OCI-LY3 (cell line): Measurements from ENCODE around the gene HAUS1.

ENCODE experiments used
- H2AFZ ChIP-seq: fragments of 200-600, 300-600 bp; shearing (Covaris generic); 2 replicates; pipeline ENCODE4 v1.6.0; 2014; ENCODE audit warnings: antibody characterized with exemption, low read depth, low read length
- H3K27ac ChIP-seq: fragments of 200-600, 300-600 bp; sonication (generic); 2 replicates; pipeline ENCODE4 v1.5.1; 2014; ENCODE audit warnings: mild to moderate bottlenecking, low read length, moderate library complexity, mixed read lengths
- H3K27me3 ChIP-seq: fragments of 200-600, 300-600 bp; sonication (generic); 2 replicates; pipeline ENCODE4 v1.6.1; 2014; ENCODE audit warnings: low read depth, low read length, mixed read lengths
- H3K36me3 ChIP-seq: fragments of 200-600, 300-600 bp; sonication (generic); replicated peaks from 2 replicates; pipeline ENCODE3; 2014; ENCODE audit warnings: low read depth, low read length, mixed read lengths
- H3K4me1 ChIP-seq: fragments of 300-600, 200-600 bp; sonication (generic); 2 replicates; pipeline ENCODE4 v1.6.1; 2014; ENCODE audit warnings: low read length, mixed read lengths
- H3K4me2 ChIP-seq: fragments of 200-600, 300-600 bp; sonication (generic); 2 replicates; pipeline ENCODE4 v1.6.1; 2014; ENCODE audit warnings: low read length, mixed read lengths
- H3K4me3 ChIP-seq: fragments of 300-600, 200-600 bp; sonication (generic); 2 replicates; pipeline ENCODE4 v1.5.1; 2014; ENCODE audit warnings: antibody characterized with exemption, mild to moderate bottlenecking, low read length, moderate library complexity
- H3K79me2 ChIP-seq: fragments of 300-600, 200-600 bp; shearing (Covaris generic); 2 replicates; pipeline ENCODE4 v1.6.1; 2014; ENCODE audit warnings: mild to moderate bottlenecking, low read length, mixed read lengths
- H3K9ac ChIP-seq: fragments of 300-600, 200-600 bp; shearing (Covaris generic); 2 replicates; pipeline ENCODE4 v1.6.0; 2014; ENCODE audit warnings: mild to moderate bottlenecking, low read length, moderate library complexity
- H3K9me3 ChIP-seq: fragments of 200-600, 300-600 bp; shearing (Covaris generic); 2 replicates; pipeline ENCODE4 v1.6.1; 2014; ENCODE audit warnings: low read length, mixed read lengths; ENCODE audit not compliant: insufficient read depth
- H4K20me1 ChIP-seq: fragments of 200-600, 300-600 bp; sonication (generic); 2 replicates; pipeline ENCODE4 v1.6.1; 2016; ENCODE audit warnings: low read length, mixed read lengths; ENCODE audit not compliant: insufficient read depth
- EZH2phosphoT487 ChIP-seq: fragments of 200-600 bp; shearing (Covaris generic); IDR thresholded peaks from 2 replicates; pipeline ENCODE4 v1.6.1; 2018; ENCODE audit warnings: antibody characterized with exemption, mixed run types, low read depth
- TF ChIP-seq, protein P1 (sequence below): fragments of 200-600, 300-600 bp; sonication (generic); IDR thresholded peaks from 2 replicates; pipeline ENCODE4 v1.5.1; 2014; ENCODE audit warnings: antibody characterized with exemption, low read length, low read depth

HAUS1 gene

DNA sequence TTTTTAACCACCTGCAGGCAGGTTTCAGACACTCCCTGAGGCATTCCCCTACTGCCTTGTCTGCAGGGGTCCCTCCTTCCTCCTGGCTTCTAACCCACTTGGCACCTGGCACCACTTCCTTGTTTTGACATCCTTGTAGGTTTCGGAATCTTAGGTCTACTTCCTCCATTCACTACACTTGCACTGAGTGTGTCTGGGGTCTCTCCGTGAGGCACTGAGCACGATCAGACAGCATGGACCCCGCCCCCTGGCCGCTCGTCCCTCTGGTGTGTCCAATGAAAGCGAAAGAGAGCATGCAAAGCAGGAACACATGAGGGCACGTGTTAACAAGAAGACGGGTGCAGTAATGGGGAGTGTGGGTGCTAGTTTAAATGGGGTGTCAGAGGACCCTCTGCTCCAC is 63.8 kb downstream of the HAUS1 start:
- peak overlapping the region; percentile 60 for H3K4me3 ChIP-seq

DNA sequence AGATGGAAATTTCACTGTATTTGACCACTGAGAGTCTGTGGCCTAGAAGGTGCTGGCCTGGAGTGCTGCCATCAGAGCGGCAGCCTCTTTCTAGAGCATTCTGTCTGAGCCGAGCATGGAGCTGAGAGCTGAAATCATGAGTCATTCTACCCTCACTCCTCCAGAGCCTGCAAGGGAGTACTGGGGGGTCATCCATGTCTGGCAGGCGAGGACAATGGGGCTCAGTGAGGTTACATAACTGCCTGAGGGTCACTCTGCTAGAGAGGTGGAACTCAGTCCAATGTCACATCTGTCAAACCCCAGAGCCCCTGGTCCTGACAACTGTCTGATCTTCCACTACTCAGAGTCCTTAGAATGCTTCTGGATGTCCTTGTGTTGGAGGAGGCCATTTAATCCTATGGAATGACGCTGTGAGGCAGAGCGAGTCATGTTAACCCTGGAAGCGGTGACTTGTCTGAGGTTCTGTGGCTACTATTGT is 65.3 kb downstream of the HAUS1 start:
- peak overlapping the region; percentile 34 for H2AFZ ChIP-seq

More for the DNA sequence above, 63.8 kb downstream of the HAUS1 start:
- no peaks in the 10 kb centered on the region for H3K27me3 ChIP-seq
- H4K20me1 ChIP-seq: no peaks in the 10 kb centered on the region
- H3K36me3 ChIP-seq: peaks cover 12% of the 10 kb centered on the region
- peaks cover 10% of the 10 kb centered on the region; the same call in 1 of the 2 replicates for H3K79me2 ChIP-seq
- H3K9ac ChIP-seq: peak overlapping the region; percentile 69
- TF ChIP-seq, protein P1, sequence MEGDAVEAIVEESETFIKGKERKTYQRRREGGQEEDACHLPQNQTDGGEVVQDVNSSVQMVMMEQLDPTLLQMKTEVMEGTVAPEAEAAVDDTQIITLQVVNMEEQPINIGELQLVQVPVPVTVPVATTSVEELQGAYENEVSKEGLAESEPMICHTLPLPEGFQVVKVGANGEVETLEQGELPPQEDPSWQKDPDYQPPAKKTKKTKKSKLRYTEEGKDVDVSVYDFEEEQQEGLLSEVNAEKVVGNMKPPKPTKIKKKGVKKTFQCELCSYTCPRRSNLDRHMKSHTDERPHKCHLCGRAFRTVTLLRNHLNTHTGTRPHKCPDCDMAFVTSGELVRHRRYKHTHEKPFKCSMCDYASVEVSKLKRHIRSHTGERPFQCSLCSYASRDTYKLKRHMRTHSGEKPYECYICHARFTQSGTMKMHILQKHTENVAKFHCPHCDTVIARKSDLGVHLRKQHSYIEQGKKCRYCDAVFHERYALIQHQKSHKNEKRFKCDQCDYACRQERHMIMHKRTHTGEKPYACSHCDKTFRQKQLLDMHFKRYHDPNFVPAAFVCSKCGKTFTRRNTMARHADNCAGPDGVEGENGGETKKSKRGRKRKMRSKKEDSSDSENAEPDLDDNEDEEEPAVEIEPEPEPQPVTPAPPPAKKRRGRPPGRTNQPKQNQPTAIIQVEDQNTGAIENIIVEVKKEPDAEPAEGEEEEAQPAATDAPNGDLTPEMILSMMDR: no peak; the same call in 1 of the 2 replicates
- TF ChIP-seq EZH2phosphoT487: no peak
- no peaks in the 10 kb centered on the region for H3K9me3 ChIP-seq
- peak overlapping the region; percentile 86 for H3K27ac ChIP-seq
- H3K4me1 ChIP-seq: peaks cover 62% of the 10 kb centered on the region
- H3K4me2 ChIP-seq: peak overlapping the region; percentile 74
- H2AFZ ChIP-seq: no peak overlapping the region

DNA sequence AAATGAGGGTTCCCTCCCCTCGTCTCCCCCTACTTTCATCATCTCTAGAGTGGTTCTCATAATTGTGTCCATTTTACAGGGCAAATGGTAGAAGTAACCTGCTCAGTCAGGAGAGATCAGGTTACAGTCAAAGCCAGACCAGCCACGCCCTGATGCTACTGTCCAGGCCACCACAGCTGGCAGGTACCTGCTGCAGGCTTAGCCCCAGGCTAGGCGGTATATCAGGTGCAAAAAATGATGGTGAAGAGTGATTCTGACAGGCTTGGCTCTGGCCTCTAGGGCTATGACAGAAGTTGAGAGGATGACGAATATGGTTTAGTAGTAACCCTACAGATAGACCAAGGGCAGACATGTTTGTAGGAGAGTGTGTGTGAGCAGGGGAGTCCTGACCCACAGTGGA is 67.1 kb downstream of the HAUS1 start:
- Histone ChIP-seq H3K9me3 (no peaks in the 10 kb centered on the region), H3K4me1 (peaks cover 74% of the 10 kb centered on the region), H3K36me3 (peaks cover 18% of the 10 kb centered on the region), H3K79me2 (peaks cover 36% of the 10 kb centered on the region), H3K4me3 (no peak overlapping the region), H4K20me1 (peaks cover 24% of the 10 kb centered on the region), H2AFZ (no peak overlapping the region; the same call in 1 of the 2 replicates), H3K4me2 (no peak overlapping the region), H3K27ac (peak overlapping the region; percentile 90), H3K9ac (peak overlapping the region; percentile 8; the same call in 1 of the 2 replicates), H3K27me3 (no peaks in the 10 kb centered on the region)
- TF ChIP-seq, protein P1: no peak
- TF ChIP-seq EZH2phosphoT487: no peak

More for the DNA sequence above, 65.3 kb downstream of the HAUS1 start:
- H3K79me2 ChIP-seq: peaks cover 21% of the 10 kb centered on the region
- peaks cover 6% of the 10 kb centered on the region for H4K20me1 ChIP-seq
- peaks cover 65% of the 10 kb centered on the region for H3K4me1 ChIP-seq
- H3K9ac ChIP-seq: peak overlapping the region; percentile 62
- H3K27me3 ChIP-seq: no peaks in the 10 kb centered on the region
- H3K4me2 ChIP-seq: peak overlapping the region; percentile 50
- no peak for TF ChIP-seq EZH2phosphoT487
- TF ChIP-seq, protein P1: no peak
- H3K4me3 ChIP-seq: peak overlapping the region; percentile 35
- H3K9me3 ChIP-seq: no peaks in the 10 kb centered on the region
- H3K36me3 ChIP-seq: peaks cover 5% of the 10 kb centered on the region
- H3K27ac ChIP-seq: peak overlapping the region; percentile 86

DNA sequence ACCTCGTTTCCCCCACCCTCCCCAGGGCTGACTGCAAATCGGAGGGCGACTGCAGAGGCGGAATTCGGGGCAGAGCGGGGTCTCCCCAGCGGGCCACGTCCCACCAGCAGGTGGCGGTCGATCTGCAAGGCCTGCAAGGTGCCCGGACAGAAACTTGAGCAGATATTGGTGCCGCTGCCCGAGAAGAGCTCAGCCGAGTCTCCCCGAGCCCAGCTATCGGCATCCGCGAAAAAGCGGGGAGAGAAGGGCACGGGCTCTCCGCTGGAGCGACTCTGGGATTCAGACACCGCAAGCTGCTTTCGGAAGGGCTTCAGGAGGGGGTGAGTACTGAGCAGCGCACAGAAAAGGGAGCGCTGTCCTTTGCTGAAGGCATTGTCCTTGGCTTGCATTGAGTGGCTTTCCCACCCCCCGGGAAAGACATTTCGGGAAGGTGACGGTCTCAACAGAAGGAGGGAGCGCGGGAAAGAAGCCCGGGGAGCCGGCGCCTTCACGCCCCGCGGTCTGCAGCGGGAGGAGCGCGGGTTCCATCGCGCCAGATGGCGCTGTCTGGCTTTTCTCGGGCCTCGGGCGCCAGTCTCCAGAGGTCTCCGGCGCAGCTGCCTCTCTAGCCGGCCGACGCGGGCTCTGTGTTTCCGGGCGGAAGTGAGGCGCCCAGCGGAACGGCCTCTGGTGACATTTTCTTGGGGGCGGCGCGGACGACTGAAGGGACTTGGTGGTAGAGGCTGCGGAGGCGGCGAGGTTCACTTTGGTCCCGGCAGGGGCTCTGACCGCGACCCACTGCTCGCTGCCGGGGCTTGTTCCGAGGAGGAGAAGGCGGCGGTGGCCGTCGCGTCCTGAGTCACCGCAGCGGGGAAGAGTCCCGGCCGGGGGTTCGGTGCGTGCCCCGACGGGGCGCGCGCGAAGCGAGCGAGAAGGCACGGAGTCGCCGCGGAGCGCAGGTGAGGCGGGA is 69.5 kb downstream of the HAUS1 start:
- no peaks in the 10 kb centered on the region for H3K9me3 ChIP-seq
- H3K4me1 ChIP-seq: peaks cover 56% of the 10 kb centered on the region
- H4K20me1 ChIP-seq: peaks cover 42% of the 10 kb centered on the region
- peak overlapping the region; percentile 85 for H2AFZ ChIP-seq
- no peaks in the 10 kb centered on the region for H3K27me3 ChIP-seq
- TF ChIP-seq EZH2phosphoT487: no peak
- TF ChIP-seq, protein P1: peak; percentile 89
- H3K4me3 ChIP-seq: peak overlapping the region; percentile 81
- H3K79me2 ChIP-seq: peaks cover 52% of the 10 kb centered on the region
- peak overlapping the region; percentile 90 for H3K27ac ChIP-seq
- peak overlapping the region; percentile 91 for H3K4me2 ChIP-seq
- H3K36me3 ChIP-seq: peaks cover 18% of the 10 kb centered on the region
- peak overlapping the region; percentile 96 for H3K9ac ChIP-seq
